ENCODE measurements around the gene ROM1.
"Not testable (repeated sequence)": the region's sequence is repeated elsewhere in the genome, so short reads cannot be mapped to it uniquely, and the experiment has no call there.

The ROM1 gene

DNA sequence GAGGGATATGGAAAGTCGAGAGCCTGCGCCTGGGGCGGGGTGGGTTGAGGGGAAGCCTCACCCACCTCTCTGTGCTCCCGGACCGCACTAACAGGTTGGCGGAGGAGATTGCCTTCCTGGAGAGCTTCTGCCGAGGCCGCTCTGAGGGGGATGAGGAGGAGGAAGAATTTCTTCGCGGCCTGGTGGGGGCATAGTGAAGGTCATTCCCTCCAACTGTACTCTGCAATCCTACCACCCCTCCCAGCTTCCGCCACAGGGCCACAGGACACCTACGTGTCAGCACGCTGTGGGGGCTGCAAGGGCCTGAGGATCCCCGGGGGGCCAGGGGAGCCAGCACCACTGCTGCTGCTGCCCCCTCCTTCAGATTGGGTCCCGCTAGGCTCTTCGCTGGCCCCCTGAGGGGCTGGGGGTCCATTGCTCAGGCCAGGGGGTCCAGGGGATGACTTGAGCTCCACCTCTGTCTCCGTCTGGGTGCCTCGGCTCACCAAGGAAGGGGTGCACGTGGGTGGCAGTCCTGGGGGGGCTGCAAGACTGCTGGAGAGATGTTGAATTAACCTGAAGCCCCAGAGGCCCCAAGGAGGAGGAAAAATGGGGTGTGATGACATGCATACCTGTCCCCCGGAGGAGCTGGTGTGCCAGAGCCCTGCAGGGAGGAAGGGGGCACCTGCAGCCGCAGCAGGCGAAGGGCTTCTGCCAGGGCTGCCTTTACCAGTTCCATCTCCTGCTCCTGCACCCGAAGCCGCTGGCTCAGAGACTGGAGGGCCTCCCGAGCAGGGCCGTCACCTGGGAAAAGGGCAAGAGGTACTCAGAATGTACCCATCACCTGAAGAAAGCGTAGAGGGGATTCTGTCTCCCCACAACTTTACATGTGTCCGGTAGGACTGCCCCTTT is 2.0 kb upstream of the ROM1 start:
- no peak for DNase-seq

DNA sequence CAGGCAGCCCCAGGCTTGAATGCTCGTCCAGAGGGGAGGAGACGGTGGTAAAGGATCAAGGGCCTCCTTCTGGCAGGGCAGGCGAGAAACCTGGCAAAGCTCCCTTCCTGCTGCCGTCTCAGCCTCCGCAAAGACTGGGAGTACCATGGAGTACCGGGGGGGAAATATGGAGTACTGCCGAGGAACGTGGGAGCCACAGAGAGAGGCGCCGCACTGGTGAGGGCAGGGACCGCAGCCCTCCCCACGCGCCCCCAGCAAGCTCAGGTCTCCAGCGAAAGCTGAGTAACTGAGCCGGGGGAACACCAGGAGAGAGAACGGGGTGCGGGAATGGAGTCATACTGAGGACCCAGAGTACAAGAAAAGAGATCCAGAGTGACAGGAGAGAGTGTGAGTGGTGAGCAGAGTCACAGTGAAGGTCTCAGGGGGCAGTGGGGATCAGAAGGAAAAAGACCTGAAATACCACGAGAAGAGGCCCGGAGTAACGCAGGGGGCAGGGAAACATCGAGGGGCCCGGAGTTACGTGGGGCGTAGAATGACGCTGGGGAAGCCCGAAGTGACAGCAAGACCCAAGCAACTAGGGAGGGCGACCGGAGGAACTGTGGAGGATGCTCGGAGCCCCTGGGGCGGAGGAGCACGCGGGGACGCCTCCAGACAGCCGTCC is 1.2 kb upstream of the ROM1 start:
- DNase-seq = no peak

DNA sequence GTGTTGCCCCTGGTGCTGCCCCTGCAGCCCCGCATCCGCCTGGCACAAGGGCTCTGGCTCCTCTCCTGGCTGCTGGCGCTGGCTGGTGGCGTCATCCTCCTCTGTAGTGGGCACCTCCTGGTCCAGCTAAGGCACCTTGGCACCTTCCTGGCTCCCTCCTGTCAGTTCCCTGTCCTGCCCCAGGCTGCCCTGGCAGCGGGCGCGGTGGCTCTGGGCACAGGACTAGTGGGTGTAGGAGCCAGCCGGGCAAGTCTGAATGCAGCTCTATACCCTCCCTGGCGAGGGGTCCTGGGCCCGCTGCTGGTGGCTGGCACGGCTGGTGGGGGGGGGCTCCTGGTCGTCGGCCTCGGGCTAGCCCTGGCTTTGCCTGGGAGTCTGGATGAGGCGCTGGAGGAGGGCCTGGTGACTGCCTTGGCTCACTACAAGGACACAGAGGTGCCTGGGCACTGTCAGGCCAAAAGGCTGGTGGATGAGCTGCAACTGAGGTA is 278 bp downstream of the ROM1 start:
- no peak for DNase-seq

DNA sequence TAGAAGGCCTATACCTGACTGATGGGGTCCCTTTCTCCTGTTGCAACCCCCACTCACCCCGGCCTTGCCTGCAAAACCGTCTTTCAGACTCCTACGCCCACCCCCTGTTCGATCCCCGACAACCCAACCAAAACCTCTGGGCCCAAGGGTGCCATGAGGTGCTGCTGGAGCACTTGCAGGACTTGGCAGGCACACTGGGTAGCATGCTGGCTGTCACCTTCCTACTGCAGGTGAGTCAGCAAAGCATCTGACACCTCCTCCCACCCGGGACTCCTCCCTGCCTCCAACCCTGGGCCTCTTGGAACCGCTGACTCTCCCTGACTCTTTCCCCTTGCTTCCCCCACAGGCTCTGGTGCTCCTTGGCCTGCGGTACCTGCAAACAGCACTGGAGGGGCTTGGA is 1.2 kb downstream of the ROM1 start:
- DNase-seq = no peak

DNA sequence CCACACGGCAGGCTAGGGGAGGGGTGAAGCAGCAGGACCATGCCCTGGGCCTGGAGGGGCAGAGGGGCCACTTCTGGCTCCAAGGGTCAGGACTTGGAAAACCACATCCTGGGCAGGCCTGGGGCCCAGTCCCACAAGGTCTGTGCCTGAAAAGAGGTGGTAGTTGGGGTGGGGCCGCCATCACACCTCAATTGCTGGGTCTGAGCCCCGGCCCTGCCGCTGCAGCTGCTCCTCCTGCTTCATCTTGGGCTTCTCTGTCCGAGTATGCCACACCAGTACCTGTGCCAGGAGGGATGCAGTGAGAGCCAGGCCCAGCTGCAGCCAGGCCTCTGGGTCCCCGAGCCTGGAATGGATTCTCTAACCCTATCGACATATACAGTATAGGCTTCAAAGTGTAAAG is 2.5 kb downstream of the ROM1 start:
- DNase-seq = no peak

DNA sequence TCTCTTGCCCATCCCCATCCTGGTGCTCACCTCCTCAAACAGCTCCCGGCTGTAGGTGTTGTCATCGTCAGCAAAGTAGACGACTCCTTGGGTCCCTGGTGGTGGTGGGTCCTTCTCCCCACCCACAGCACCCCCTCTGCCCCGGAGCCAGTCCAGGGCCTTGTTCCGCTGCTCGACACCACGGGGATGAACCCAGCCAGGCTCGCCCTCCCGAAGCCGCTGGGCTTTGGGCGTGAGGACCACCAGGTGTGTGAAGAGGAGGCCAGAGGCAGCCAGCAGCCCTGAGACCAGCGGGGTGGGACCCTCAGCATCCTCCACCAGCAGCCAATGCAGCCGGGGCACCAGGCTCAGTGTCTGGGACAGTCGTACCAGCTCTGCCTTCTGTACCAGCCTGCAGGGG is 3.9 kb downstream of the ROM1 start:
- not testable (repeated sequence) for DNase-seq

DNA sequence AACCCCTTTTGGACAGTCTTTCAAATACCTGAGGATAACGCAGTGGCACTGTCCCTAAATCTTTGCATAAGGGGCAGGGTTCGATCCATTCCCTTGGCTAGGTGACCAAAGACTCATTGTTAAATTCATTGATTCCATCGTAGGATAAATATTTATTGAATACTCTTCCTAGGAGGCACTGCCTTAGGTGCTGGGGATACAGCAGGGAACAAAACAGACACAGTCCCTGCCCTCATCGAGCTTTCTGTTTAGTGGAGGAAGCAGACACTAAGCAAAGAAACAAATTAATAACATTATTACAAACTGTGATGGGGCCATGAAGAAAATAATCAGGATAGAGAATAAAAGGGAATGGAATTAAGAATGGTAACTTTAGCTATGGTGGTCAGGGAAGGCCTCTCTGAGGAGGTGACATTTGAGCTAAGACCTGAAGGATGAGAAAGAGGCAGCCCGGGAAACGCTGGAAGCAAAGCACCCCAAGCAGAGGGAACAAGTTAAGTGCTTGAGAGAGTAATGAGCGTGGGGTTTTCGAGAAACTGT is 8.0 kb downstream of the ROM1 start:
- no peak for DNase-seq

DNA sequence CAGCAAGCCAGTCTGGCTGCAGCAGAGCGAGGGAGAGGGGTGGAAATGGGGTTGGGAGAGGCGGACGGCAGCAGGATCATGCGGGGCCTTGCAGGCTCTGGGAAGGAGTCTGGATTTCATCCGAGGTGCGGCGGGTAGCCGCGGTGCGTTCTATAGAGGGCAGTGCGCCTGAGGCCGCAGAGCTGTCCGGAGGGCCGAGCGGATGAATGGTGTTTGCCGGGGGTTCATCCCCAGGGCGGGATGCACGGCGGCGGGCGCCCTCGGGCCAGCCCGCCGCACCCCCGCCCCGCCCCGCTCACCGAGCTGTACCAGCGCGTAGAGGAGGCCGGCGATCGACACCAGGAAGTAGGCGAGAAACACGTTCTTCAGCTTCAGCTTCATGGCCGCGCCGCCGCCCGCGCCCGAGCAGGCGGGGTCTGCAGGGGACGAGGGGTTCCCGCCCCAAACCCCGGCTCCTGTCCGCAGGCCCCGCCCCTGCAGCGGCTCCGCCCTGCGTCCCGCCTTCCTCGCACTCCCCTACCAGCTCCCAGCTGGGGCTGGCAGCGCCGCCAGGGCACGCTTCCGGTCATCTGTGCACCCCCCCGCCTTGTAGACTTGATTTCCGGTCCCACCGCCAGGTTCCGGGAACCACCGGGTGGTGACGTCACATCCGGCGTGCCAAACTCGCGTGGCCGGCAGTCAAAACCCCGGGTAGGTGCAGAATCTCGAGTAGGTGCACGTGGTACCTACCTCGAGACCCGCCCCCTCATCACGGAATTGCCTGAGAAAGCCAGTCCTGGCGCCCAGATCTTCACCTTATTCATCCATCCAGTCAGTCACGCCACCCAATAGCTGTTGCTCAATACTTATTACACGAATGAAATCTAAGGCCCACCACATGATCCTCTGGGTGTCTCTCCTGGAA is 8.8 kb downstream of the ROM1 start, which contains the start of gene B3GAT3:
B3GAT3 (minus strand) TSS at position 420 of the 904 bp plus-strand sequence; CDS start at position 381, 39 bp downstream.
- DNase-seq = peak; percentile 96

DNA sequence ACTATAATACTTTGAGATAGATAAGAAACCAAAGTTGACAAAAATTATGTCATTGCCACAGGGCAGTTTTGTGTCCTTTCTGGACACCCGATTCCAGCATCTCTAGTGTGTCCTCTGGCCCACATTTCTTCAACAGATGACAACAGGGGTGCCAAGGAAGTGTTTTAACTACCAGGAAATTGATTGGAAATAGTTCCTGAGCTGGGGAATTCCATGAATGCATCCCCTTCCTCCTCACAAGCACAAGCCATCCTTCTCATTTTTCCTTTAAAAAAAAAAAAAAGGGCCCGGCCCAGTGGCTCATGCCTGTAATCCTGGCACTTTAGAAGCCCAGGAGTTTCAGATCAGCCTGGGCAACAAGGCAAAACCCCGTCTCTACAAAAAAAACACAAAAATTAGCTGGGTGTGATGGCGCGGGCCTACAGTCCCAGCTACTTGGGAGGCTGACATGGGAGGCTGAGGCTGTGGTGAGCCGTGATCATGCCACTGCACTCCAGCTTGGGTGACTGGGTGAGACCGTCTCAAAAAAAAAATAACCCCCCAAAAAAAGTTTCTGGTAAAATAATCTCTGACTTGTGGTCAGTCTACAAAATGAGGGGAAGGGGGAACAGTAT is 9.5 kb downstream of the ROM1 start:
- DNase-seq = no peak

DNA sequence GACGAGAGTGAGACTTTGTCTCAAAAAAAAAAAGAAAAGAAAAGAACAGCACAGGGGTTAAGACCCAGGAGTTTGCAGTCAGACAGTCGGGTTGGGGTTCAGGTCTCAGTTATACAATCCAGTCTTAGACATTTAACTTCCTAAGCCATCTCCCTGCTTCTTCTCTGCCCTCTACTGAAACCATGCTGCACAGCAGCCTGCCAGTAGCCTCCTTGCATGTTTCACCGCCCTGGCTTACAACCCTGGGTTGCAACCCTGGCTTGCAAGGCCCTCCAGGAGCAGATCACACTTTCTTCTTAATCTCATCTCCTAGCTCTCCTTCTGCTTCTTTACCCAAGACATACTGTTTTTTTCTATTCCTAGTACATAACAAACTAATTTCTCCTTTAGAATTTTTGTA is 14.7 kb downstream of the ROM1 start:
- DNase-seq = no peak

DNA sequence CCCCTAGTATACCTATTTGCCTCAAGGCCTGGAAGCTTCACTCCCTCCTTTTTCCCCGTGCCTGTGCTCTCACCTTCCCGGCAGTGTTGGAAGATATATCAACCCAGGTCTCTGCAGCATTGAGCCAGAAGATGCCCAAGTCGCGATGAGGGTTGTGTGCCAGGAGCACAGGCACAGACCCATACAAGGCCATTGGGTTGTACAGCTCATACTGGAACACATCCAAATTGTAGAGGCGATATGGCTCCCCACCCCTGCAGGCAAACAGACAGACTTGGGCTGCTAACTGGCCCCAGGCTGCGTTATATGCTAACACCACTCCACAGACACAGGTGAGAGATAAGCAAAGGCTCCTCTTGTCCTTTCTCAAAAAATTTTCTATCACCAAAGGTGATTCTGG is 19.4 kb downstream of the ROM1 start:
- DNase-seq = no peak

DNA sequence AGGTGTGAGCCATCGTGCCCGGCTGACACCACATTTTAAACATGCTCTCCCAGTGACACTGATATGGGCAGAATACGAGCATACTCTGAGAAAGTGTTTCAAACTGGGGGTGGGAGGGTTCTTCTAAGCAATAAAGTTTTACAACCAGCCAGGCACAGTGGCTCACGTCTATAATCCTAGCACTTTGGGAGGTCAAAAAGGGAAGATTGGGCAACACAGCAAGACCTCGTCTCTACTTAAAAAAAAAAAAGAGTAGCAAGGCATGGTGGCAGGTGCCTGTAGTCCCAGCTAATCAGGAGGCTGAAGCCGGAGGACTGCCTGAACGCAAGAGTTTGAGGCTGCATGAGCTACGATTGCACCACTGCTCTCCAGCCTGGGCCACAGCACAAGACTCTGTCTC is 31.2 kb downstream of the ROM1 start:
- no peak for DNase-seq

DNA sequence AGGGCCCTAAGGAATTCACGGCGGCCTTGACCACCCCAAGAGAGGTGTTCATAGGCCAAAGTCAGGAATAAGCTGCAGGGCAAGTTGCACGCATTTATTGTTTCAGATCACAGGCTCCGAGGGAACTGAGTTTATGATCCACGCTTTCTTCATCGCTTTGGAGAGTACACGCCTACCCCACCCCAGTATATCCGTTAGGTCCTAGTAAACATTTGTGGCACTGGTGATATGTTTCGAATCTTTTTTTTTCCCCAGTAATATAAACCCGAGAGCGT is 32.6 kb downstream of the ROM1 start:
- no peak for DNase-seq

DNA sequence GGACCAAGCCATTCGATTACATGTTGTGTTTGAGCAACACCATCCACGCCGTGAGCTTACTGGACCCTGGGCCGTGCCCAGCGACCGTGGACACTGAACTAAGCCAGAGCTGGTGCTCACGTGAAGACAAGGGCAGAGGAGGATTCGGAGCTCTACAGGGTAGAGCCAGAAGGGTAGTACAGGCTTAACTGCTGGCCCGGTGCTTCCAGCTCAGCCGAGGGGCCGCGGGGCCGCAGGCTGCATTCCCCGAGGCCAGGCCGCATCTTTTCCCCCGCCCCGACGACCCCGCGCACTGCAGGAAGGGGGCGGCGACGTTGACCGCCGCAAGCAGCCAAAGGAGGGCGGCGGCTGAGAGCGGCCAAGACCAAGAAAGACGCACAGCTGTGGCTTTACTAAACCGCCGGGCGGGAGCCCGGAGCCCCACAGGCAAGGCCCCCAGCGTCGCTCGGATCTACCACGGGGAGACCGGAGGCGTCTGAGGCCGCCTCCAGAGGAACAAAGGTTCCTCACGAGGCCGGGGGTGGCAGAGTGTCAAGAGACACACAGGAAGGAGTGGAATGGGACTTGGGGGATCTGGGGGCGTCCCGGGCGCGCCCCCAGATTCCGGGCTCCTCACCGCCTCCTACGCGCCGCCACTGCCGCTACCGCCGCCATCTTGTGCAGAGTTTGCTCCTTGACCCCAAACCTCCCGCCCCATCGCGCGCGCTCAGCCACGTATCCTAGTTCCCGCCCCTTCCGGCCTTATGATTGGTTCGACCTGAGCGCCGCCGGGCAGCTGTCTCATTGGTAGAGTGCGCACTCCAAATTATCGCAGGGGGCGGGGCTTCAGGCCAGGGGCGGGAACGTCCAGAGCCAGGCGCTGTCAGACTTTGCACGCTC is 33.1 kb downstream of the ROM1 start, which contains the start of gene GANAB:
GANAB (minus strand) TSS at position 668 of the 879 bp plus-strand sequence; CDS start at position 654, 14 bp downstream.
- peak; percentile 96 for DNase-seq

DNA sequence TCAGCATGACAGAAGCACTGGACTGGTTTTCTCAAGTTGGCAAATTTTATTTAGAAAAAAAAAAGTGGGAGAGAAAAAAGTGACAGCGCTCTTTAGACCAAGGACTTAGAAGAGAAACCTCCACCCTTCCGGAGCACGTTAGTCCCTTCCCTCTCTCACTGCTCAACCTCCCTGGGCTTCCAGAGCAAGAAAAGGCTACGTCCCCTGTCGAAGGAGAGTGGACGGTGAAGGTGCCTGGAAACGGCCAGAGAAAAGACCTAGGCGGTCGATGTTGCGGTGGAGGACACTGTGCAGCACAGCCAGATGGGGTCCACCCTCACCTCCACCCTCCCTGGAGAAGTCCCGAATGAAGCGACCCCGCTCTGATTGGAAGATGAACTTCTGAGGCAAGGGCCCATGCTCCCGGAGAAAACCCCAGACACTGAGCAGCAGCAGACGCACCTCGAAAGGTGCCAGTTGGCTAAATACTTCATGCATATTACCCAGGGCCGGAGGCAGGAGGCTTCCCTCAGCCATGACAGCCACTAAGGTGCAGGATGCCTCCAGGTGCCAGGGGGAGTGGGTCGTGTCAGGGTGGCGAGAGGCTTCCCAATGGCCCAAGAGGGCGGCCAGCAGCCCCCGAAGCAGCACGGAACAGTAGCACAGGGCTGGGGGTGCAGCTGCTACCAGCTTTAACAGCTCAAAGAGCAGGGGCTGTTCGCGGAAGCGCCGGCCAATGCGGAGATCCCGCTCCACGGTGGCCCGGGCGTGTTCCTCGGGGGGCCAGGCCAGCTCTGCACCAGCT is 34.0 kb downstream of the ROM1 start:
- no peak for DNase-seq

DNA sequence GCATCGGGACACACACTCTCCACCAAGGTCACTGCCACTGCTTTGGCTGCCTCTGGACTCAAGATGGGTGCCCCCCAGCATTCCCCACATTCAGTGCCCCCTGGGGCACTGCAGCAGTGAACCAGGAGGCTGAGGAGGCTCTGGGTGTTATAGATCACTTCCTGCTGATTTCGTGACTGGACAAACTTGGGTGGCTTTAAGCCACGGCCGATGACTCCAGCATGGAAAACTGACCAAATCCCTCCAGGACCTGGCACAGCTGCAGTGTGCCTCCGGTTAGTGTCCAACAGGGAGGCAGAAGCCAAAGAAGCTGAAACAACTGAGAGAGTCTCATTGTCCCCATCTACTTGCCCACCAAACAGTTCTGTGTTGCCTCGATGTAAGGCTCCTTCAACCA is 34.5 kb downstream of the ROM1 start:
- no peak for DNase-seq

DNA sequence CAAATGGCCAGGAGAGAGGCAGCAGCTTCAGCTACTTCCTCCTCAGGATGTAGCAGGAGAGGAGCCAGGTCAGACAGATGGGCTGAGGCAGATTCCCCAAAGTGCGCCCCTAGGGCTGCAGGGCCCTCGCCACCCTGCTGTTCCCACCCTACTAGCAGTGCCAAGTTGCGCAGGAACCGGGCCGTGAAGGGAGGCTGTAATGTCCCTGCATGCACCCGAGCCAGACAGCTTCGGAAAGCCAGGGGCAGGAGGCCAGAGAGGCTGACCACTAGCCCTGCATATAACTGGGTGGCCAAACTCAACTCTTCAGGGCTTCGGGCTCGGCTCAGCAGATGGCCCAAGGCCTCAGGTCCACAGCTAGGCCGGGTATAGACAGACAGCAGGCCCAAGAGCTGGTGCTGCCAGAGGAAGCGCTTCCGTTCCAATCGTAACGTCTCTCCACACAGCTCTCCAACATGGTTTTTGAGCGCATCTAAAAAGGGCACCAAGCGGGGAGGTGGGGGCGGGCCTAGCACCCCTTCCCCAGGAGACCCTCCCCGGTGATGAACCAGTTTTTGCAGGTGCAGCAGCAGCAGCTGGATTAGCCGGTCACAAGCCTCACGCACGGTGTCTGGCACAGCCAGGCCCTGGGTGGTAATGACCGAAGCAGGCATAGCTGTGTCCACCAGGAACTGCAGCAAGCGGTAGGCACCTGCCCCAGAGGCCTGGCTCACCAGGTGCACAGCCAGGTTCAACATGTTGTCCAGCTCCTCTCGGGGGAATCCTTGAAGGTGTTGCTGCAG is 35.3 kb downstream of the ROM1 start:
- no peak for DNase-seq

DNA sequence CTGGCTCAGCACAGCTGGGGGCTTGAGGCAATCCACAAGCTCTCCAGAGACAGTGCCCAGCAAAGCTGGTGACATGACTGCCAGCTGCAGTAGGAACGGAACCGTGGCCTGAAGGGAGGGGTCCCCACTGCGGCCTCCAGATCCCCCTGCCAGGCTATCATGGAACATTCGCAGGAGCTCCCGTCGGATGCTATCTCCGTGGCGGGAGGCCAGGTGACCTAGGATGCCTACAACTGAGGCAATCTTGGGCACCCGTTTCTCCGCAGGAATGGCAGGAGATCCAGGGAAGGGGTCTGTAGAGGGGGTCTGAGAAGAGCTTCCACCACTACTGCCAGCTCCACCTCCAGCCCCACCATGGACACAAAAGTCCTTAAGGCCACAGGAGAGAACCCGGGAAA is 35.9 kb downstream of the ROM1 start:
- DNase-seq = no peak

DNA sequence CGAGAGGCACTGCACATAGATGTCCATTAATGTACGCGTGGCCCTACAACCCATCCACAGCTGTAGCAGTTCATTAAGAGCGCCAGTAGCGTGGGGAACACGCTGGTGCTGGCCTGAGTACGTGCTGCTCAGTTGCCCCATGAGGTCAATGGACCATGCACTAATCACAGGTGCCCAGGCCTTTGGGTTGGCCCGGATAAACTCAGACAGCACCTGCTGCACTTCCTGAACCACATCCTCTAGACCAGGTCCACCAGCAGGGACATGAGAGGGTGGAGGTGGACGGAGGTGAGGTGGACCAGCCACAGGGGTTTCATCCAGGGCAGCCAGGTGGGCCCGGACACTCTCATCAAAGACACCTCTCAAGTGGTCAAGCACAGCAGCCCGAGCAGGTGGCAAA is 36.4 kb downstream of the ROM1 start:
- DNase-seq = no peak

DNA sequence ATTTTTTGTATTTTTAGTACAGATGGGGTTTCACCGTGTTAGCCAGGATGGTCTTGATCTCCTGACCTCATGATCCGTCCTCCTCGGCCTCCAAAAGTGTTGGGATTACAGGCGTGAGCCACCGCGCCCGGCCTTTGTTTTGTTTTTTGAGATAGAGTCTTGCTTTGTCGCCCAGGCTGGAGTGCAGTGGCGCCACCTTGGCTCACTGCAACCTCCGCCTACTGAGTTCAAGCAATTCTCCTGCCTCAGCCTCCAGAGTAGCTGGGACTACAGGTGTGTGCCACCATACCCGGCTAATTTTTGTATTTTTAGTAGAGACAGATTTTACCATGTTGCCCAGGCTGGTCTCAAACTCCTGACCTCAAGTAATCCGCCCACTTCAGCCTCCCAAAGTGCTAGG is 37.2 kb downstream of the ROM1 start:
- not testable (repeated sequence) for DNase-seq

All from activated T-cell treated with anti-CD3 and anti-CD28 coated beads, Interleukin-2, amount 50 U/mL, for 1 hour (primary cell).